Suprapubic skin (tissue), 4 donors: ENCODE results near the gene NAPA. TPM values are rescaled to one million over a fixed set of nuclear protein-coding genes. Genes with fewer than 3 reads are reported as not detected.

Source experiments
- DNase-seq, 2 donors: peaks; one replicate each; pipeline ENCODE4 v3.0.0-alpha.2; 2019; ENCODE audit warnings: low spot score in 2 of 2
- H3K27ac ChIP-seq: fragments of 200-600 bp; sonication (generic); one replicate; pipeline ENCODE4 v1.5.1; 2019
- H3K27me3 ChIP-seq: fragments of 200-600 bp; sonication (generic); one replicate; pipeline ENCODE4 v1.5.1; 2019
- H3K36me3 ChIP-seq: fragments of 200-600 bp; sonication (generic); one replicate; pipeline ENCODE4 v1.5.1; 2019
- H3K4me1 ChIP-seq: fragments of 200-600 bp; sonication (generic); one replicate; pipeline ENCODE4 v1.5.1; 2019
- H3K4me3 ChIP-seq: fragments of 200-600 bp; sonication (generic); one replicate; pipeline ENCODE4 v1.5.1; 2019; ENCODE audit warnings: mild to moderate bottlenecking
- H3K9me3 ChIP-seq: fragments of 200-600 bp; sonication (generic); one replicate; pipeline ENCODE4 v1.5.1; 2019
- EP300 ChIP-seq: sonication (generic); formaldehyde crosslinking; IDR thresholded peaks from one replicate; pipeline ENCODE4 v1.6.1; 2017; ENCODE audit warnings: antibody characterized with exemption
- POLR2A ChIP-seq, 2 donors: fragments of 450-650 bp; IDR thresholded peaks; one replicate each; pipeline ENCODE4 v1.6.1; 2017; ENCODE audit warnings: antibody characterized with exemption in 2 of 2, mild to moderate bottlenecking in 2 of 2, moderate library complexity in 2 of 2
- POLR2AphosphoS5 ChIP-seq, 3 donors: sonication (generic); formaldehyde crosslinking; IDR thresholded peaks; one replicate each; pipeline ENCODE4 v1.6.1; 2017; ENCODE audit warnings: antibody characterized with exemption in 3 of 3
- WGBS: methylation state at CpG from one replicate; pipeline ENCODE4 v1.1.5; 2018; 5-methylcytosine and 5-hydroxymethylcytosine counted together
- total RNA-seq, 4 donors: library from RNA; depleted of rRNA; stranded (reverse); fragments of >200 nt; gene quantifications; one replicate each; pipeline ENCODE4 v1.1.0, GENCODE V29; 2016
- TF ChIP-seq, protein P1 (sequence below), 2 donors: fragments of 200-600 bp in 1 of 2; fragments of 450-650 bp in 1 of 2; sonication (generic) in 1 of 2; IDR thresholded peaks; one replicate each; pipeline ENCODE4 v1.5.1; 2016 to 2019; ENCODE audit warnings: antibody characterized with exemption in 2 of 2, mild to moderate bottlenecking in 1 of 2, moderate library complexity in 1 of 2

The NAPA gene
- total RNA-seq, 4 donors from 2014 or later, result 170 to 232 (median 193) TPM

GRCh38 chr19:47503130-47503825 lies 11.6 kb downstream of the NAPA start:
- H3K9me3 ChIP-seq, result no peaks in the 10 kb centered on the region
- 88% methylated on average over 13 of the region's 13 CpGs for WGBS
- H3K27ac ChIP-seq, result no peak overlapping the region
- H3K36me3 ChIP-seq, result peaks cover 53% of the 10 kb centered on the region
- H3K4me3 ChIP-seq, result no peak overlapping the region
- no peaks in the 10 kb centered on the region for H3K27me3 ChIP-seq
- TF ChIP-seq POLR2A (IDR thresholded peaks at IDR 0.05) (no peak), POLR2AphosphoS5 (IDR thresholded peaks at IDR 0.05) (no peak), EP300 (no peak)
- TF ChIP-seq, protein P1, sequence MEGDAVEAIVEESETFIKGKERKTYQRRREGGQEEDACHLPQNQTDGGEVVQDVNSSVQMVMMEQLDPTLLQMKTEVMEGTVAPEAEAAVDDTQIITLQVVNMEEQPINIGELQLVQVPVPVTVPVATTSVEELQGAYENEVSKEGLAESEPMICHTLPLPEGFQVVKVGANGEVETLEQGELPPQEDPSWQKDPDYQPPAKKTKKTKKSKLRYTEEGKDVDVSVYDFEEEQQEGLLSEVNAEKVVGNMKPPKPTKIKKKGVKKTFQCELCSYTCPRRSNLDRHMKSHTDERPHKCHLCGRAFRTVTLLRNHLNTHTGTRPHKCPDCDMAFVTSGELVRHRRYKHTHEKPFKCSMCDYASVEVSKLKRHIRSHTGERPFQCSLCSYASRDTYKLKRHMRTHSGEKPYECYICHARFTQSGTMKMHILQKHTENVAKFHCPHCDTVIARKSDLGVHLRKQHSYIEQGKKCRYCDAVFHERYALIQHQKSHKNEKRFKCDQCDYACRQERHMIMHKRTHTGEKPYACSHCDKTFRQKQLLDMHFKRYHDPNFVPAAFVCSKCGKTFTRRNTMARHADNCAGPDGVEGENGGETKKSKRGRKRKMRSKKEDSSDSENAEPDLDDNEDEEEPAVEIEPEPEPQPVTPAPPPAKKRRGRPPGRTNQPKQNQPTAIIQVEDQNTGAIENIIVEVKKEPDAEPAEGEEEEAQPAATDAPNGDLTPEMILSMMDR (IDR thresholded peaks at IDR 0.05), result no peak
- no peak for DNase-seq
- H3K4me1 ChIP-seq, result peaks cover 49% of the 10 kb centered on the region

DNA sequence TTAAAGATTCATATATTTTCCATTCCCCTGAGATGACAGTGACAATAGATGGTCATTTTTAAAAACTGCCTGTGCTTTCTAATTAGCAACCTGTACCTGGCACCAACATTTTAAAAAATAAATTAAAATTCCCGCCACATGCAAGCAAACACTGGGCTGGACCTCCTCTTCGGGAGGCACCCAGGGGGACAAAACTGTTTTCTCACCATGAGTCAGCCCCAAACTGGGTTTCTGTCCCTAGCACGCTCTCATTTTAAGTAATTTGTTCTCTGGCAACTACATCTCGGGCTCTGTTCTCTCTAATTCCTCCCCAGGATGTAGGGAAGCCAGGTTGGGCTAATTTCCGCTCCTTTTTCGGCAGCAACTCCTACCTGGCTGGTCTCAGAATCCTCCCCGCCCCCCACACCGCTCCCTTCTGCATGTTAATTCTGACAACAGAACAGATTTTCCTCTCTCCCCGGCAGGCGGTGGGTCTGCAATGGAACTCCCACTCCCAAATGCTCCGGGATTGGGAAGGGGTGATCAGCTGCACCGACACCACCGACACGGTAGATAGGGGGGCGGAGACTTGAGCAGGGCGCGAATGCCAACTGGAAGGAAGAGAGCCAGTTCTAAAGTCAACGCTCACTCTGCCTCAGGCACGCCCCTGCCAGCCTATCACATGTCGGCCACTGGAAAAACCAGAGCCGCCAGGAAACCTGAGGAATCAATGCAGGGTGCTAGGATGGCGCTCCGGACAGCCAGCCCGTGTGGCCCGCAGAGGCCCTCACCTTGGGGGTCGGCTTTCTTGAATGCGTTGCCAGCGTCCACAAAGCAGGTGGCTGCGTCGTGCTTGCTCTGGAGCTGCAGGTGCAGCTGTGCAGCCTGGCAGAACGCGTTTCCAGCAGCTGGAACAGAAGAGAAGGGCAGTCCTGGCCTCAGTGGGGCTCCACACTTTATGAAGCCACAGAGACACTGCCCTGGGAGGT lies 14.7 kb downstream of the NAPA start:
- Histone ChIP-seq H3K4me3 (no peak overlapping the region), H3K27ac (no peak overlapping the region), H3K27me3 (no peaks in the 10 kb centered on the region), H3K9me3 (no peaks in the 10 kb centered on the region), H3K36me3 (peaks cover 80% of the 10 kb centered on the region), H3K4me1 (peaks cover 41% of the 10 kb centered on the region)
- DNase-seq, result no peak
- 56% methylated on average over 24 of the region's 32 CpGs for WGBS
- TF ChIP-seq POLR2A (IDR thresholded peaks at IDR 0.05), result no peak
- TF ChIP-seq EP300, result no peak
- TF ChIP-seq POLR2AphosphoS5 (IDR thresholded peaks at IDR 0.05), result no peak
- TF ChIP-seq, protein P1 (IDR thresholded peaks at IDR 0.05), result no peak

DNA sequence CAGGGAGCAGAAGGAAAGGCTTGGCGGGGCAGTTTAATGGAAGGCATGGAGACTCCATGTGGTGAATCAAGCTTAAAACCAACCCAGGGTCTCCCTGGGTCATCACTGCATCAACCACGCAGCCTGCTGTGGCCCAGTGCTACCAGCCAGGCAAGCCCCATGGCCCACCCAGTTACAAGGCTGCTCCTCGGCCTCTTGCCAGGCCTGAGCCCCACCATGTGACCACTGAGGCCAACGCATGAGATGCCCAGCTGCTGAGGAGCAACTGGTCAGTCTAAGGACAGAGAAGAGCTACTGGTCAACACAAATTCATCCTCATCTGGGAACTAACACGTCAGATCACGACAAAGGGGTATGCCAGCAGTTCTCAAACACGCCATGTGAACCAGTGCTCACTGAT lies 15.5 kb downstream of the NAPA start:
- Histone ChIP-seq H3K27me3 (no peaks in the 10 kb centered on the region), H3K9me3 (no peaks in the 10 kb centered on the region), H3K27ac (no peak overlapping the region), H3K4me3 (no peak overlapping the region), H3K4me1 (peaks cover 41% of the 10 kb centered on the region), H3K36me3 (peaks cover 86% of the 10 kb centered on the region)
- WGBS, result 84% methylated on average over 7 of the region's 7 CpGs
- TF ChIP-seq EP300 (no peak), POLR2AphosphoS5 (IDR thresholded peaks at IDR 0.05) (no peak), POLR2A (IDR thresholded peaks at IDR 0.05) (no peak)
- TF ChIP-seq, protein P1 (IDR thresholded peaks at IDR 0.05), result no peak
- no peak for DNase-seq

- Histone ChIP-seq H3K27me3 (no peaks in the 10 kb centered on the region), H3K27ac (no peak overlapping the region), H3K4me3 (no peak overlapping the region), H3K36me3 (peaks cover 88% of the 10 kb centered on the region), H3K9me3 (no peaks in the 10 kb centered on the region), H3K4me1 (peaks cover 41% of the 10 kb centered on the region)
- 80% methylated on average over 4 of the region's 5 CpGs for WGBS
- TF ChIP-seq EP300, result no peak
- no peak for TF ChIP-seq POLR2A (IDR thresholded peaks at IDR 0.05)
- no peak for DNase-seq
Observed at GRCh38 chr19:47498561-47498960, 16.3 kb downstream of the NAPA start.

- H3K4me3 ChIP-seq, result no peak overlapping the region
- H3K4me1 ChIP-seq, result peaks cover 41% of the 10 kb centered on the region
- no peak overlapping the region for H3K27ac ChIP-seq
- H3K9me3 ChIP-seq, result no peaks in the 10 kb centered on the region
- H3K36me3 ChIP-seq, result peaks cover 88% of the 10 kb centered on the region
- DNase-seq, result no peak
- TF ChIP-seq POLR2AphosphoS5 (IDR thresholded peaks at IDR 0.05), result no peak
- TF ChIP-seq, protein P1 (IDR thresholded peaks at IDR 0.05), result no peak
- TF ChIP-seq EP300, result no peak
- no peak for TF ChIP-seq POLR2A (IDR thresholded peaks at IDR 0.05)
- 78% methylated on average over 12 of the region's 14 CpGs for WGBS
- H3K27me3 ChIP-seq, result no peaks in the 10 kb centered on the region
Observed at GRCh38 chr19:47497821-47498520, 16.9 kb downstream of the NAPA start.
